NCI-H128 (cell line): ENCODE measurements around the gene SPINK13.
"Not testable (repeated sequence)": the region's sequence is repeated elsewhere in the genome, so short reads cannot be mapped to it uniquely, and the experiment has no call there.

ENCODE experiments used
- DNase-seq: peaks from one replicate; lab custom pipeline; 2025; ENCODE audit not compliant: unreplicated experiment; lab: John Stamatoyannopoulos, UW

The SPINK13 gene

DNA sequence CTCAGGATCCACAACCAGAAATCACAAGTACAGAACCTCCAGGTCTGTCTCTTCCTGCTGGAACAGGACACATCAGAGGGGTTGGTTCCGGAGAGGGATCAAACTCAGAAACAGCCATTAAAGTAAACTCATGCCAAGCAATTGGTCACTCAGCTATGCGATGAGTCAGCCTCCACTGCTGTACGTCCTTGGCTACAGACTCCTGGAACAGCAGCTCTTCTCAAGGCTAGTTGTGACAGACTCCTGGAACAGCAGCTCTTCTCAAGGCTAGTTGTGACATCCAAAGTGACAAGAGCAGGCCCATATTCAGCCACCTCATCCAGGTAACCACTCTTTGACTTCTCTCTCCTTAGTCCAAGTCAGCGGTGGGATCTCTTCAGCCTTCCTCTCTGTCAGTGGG is at the start of gene SPINK13:
Gene SPINK13, plus strand, starts transcription at position 229 of the 400 bp plus-strand sequence. CDS start 1,279 bp downstream, outside the sequence.
- no peak for DNase-seq

DNA sequence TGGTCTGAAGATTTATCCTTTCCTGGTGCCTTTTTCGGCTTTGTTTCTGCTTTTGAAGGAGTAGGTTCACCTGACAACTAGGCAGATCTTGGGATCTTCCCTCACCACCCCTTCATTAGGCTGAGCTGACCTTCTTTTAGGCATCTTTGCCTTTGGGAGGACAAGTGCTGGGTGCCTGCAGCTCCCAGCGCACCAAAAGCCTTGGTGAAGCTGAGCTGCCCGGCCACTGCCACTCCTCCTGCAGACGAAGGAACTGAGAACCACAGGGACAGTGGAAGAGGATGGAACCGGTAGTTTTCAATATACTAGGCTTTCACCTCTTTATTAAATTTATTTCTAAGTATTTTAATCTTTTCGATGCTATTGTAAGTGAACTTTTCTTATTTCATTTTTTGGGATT is 47.1 kb upstream of the SPINK13 start:
- DNase-seq: no peak

GRCh38 chr5:148224117-148224742 is 44.4 kb upstream of the SPINK13 start:
- no peak for DNase-seq

GRCh38 chr5:148228392-148228984 is 40.1 kb upstream of the SPINK13 start:
- no peak for DNase-seq

DNA sequence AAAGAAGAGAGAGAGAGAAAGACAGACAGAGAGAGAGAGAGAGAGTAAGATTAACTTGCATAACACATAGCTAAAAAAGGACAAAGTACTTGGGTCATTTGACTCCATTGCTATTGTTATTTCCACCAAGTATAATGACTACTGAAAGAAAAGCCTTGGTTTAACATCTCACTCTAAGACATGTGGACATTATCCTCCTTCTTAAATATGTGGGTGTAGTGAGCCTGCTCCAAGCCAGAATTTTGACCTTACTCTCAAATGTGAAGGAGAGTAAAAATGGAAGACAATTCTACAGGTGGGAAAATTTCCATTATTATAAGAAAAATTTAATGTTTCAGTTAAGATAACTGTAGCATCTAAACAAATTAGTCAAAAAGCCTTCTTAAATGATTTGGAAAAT is 38.8 kb upstream of the SPINK13 start:
- DNase-seq: no peak

GRCh38 chr5:148230240-148230639 is 38.4 kb upstream of the SPINK13 start:
- DNase-seq: no peak

GRCh38 chr5:148237785-148238417 is 30.7 kb upstream of the SPINK13 start:
- no peak for DNase-seq

DNA sequence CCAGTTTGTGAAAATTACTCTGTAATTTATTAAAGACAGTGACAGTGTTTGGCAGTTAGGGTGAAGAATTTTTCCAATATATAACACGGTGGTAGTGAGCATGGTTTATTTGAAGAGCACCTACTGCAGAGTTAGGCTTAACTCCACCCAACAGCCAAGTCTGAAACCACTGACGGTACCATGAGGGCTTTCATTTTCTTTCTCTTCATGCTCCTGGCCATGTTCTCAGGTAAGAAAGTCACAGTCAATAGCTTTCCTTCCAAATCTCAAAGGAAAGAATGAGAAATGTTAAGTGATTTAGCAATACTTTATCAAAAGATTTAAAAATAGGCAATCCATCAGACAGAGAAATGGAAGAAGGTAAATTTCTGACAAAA is 30.2 kb upstream of the SPINK13 start, which contains the start of gene MARCOL:
Gene MARCOL, plus strand, starts transcription at position 108 of the 377 bp plus-strand sequence. Its CDS starts 73 bp downstream, at position 181.
- DNase-seq: no peak

GRCh38 chr5:148248894-148249293 is 19.7 kb upstream of the SPINK13 start:
- no peak for DNase-seq

DNA sequence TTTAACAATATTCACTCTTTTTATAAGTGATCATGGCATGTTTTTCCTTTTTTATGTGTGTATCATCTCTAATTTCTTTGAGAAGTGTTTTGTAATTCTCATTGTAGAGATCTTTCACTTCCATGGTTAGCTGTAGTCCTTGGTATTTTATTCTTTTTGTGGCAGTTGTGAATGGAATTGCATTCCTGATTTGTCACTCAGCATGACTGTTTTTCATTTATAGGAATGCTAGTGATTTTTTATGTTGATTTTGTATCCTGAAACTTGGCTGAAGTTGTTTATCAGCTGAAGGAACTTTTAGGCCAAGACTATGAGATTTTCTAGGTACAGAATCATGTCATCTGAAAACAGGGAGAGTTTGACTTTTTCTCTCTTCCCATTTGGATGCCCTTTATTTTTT is 13.1 kb upstream of the SPINK13 start:
- no peak for DNase-seq

- no peak for DNase-seq
Measured at GRCh38 chr5:148259288-148259687, 9.3 kb upstream of the SPINK13 start.

GRCh38 chr5:148261221-148261620 is 7.4 kb upstream of the SPINK13 start:
- DNase-seq: no peak

DNA sequence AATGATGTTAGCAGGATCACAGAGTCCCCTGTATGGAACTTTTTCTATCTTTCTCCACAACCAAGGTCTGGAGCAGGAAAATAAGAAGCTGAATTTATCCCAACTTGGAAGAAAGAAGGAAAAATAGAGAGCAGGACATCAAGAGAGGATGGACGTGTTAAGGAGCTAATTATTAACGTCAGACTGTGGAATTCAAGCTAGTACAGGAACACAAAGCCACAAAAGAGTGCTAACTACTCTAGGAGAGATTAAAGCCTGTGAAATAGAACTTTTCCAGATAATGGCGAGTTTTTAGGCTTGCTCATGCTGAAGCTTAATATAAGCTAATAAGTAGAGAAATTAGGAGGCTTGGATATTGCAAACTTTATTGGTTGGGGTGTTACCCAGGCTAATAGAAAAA is 632 bp upstream of the SPINK13 start:
- DNase-seq: no peak

- not testable (repeated sequence) for DNase-seq
Measured at GRCh38 chr5:148275129-148275528, 6.5 kb downstream of the SPINK13 start.

GRCh38 chr5:148280893-148281292 is 12.3 kb downstream of the SPINK13 start:
- not testable (repeated sequence) for DNase-seq

DNA sequence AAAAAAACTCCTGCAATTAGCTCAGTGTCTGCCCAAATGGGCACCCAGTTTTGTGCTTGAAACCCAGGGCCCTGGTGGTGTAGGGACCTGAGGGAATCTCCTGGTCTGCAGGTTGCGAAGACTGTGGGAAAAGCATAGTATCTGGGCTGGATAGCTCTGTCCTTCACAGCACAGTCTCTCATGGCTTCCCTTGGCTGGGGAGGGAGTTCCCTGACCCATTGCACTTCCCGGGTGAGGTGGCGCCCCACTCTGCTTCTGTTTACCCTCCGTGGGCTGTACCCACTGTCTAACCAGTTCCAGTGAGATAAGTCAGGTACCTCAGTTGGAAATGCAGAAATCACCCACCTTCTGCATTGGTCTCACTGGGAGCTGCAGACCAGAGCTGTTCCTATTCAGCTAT is 12.7 kb downstream of the SPINK13 start:
- not testable (repeated sequence) for DNase-seq

DNA sequence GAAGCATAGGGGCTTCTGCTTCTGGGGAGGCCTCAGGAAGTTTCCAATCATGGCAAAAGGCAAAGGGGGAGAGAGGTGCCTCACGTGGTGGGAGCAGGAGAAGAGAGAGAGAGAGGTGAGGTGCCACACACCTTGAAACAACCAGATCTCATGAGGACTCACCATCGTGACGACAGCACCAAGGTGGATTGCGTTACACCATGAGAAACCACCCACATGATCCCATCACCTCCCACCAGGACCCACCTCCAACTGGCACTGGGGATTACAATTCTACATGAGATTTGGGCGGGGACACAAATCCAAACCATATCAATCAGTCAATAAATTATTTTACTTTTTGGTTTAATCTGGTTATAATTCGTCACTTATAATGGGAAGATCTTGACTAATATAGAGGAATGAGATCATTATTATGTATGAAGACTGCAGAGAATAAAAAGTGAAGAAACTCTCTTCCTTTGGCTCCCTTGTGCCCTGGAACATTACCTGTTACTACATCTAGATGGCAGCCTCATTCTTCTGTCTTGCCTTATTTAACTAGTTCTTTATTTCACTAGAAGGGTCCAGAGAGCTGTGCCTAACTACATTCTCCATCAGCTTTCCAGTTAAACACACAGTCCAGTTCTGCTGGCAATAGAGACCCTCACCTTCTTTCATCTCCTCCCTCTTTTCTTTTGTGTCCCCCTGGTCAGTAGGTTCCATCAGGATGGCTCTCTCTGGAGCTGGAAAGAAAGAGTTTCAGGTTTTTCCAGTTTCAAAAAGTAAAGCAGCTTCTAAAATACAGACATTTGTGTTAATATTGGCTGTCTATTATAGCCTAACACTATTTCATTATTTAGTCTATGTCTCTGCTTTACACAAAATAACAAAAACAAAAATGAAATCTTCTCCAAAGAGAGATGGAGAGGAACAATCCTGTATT is 21.9 kb downstream of the SPINK13 start:
- DNase-seq: no peak

DNA sequence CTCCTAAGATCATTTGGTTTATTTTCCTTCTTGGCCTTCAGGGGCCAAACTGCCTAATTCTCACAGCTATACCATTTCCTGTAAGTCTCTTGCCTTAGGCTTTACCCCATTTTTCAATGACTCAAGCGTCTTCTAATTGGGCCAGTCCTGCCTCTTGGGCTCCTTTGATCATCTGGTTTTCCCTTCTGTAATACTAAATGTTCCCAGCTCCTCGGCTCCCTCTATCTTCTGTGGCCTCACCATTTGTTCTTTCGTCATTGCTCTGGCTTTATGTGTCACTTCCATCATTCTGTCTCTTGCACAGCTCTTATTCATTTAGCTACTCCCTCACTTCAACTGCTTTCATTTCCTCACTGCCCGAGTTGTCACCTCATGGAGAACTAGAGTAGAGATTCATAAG is 29.1 kb downstream of the SPINK13 start:
- DNase-seq: no peak

DNA sequence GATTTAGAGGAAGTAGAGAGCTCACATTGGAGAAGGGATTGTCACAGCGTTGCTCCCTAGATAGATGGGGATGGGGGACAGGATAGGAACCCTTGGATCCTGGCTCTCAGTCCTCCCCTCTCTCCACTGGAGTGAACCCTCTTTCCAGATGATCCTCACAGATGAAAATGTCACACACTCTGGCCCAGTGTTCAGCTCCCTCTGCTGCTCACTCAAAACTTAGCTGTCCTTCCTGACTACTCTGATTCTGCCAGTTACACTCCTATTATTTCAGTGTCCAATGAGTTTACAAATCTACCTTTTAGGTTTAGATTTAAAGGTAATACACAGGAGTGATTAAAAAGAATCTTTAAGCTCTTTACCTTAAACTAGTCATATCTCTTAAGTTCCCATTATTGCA is 37.9 kb downstream of the SPINK13 start:
- no peak for DNase-seq

DNA sequence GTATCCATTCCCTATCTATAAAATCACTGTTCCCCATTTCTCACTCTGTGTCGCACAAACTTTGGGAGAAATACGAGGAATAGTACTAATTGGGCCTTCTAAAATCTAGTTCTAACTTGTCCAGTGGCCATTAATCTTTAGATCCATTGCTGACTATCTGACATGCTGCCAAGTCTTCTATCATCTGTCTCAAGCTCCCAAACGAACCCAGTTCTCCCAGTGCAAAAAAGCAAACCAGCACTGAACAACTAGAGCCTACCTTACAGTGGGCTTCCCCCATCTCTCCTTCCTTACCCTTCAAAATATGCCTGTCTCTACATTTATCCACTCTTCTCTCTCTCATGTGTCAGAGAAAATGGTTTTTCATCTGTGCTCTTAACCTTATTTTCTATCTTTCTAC is 40.4 kb downstream of the SPINK13 start:
- DNase-seq: no peak

- no peak for DNase-seq
Measured at GRCh38 chr5:148309746-148310145, 41.2 kb downstream of the SPINK13 start.
